SW480 (cell line): Measurements from ENCODE around the gene TBC1D9B.
"Not testable (repeated sequence)": the region's sequence is repeated elsewhere in the genome, so short reads cannot be mapped to it uniquely, and the experiment has no call there.

Source experiments
- DNase-seq: peaks from one replicate; pipeline ENCODE4 v3.0.0-alpha.2; 2016; ENCODE audit warnings: low spot score

The TBC1D9B gene

DNA sequence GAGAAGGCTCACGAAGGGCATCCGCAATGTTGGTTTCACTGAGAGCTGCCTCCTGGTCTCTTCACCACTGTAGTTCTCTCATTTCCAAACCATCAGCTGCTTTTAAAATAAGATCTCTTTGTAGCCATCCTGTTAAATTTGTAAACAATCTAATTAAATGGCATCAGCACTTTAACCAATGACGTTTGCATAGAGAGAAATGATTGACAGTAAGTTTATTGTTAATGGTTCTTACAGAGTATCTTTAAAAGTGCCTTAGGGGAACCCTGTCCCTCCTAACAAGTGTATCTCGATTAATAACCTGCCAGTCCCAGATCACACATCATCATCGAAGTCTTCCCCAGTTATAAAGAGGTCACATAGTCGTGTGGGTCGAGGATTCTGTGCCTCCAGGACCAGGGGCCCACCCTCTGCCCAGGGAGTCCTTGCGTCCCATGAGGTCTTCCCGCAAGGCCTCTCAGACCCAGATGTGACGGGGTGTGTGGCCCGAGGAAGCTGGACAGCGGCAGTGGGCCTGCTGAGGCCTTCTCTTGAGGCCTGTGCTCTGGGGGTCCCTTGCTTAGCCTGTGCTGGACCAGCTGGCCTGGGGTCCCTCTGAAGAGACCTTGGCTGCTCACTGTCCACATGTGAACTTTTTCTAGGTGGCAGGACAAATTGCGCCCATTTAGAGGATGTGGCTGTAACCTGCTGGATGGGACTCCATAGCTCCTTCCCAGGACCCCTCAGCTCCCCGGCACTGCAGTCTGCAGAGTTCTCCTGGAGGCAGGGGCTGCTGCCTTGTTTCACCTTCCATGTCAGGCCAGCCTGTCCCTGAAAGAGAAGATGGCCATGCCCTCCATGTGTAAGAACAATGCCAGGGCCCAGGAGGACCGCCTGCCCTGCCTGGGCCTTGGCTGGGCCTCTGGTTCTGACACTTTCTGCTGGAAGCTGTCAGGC, 70.4 kb downstream of the TBC1D9B start:
- no peak for DNase-seq

DNA sequence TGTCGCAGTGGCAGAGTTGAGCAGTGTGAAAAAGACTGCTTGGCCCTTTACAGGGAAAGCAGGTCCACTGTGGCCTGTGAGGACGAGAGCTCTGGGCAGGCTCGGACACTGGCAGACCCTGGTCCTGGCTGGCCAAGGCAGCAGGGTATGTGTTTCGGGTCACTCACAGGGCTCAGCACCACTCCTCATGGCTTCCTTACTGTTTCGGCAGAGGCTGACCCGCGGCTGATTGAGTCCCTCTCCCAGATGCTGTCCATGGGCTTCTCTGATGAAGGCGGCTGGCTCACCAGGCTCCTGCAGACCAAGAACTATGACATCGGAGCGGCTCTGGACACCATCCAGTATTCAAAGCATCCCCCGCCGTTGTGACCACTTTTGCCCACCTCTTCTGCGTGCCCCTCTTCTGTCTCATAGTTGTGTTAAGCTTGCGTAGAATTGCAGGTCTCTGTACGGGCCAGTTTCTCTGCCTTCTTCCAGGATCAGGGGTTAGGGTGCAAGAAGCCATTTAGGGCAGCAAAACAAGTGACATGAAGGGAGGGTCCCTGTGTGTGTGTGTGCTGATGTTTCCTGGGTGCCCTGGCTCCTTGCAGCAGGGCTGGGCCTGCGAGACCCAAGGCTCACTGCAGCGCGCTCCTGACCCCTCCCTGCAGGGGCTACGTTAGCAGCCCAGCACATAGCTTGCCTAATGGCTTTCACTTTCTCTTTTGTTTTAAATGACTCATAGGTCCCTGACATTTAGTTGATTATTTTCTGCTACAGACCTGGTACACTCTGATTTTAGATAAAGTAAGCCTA, 71.3 kb downstream of the TBC1D9B start:
- DNase-seq: peak; percentile 55

DNA sequence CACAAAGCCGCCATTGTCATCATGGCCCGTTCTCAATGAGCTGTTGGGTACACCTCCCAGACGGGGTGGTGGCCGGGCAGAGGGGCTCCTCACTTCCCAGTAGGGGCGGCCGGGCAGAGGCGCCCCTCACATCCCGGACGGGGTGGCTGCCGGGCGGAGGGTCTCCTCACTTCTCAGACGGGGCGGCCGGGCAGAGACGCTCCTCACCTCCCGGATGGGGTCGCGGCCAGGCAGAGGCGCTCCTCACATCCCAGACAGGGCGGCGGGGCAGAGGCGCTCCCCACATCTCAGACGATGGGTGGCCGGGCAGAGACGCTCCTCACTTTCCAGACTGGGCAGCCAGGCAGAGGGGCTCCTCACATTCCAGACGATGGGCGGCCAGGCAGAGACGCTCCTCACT, 72.8 kb downstream of the TBC1D9B start:
- not testable (repeated sequence) for DNase-seq

DNA sequence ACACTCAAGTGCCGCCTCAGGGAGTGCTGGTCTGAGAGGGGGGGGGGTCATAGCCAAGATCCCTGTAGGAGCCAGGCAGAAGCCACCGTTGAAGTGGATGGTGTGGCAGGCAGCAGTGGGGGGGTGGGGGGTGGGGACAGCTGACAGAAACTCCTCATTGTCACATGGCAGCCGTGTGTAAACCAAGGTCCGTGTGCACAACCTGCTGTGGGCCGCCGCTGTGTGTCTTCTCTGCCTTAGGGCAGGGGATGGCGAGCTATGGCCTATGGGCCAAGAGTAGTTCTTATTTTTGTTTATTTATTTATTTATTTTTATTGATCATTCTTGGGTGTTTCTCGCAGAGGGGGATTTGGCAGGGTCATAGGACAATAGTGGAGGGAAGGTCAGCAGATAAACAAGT, 73.6 kb downstream of the TBC1D9B start:
- no peak for DNase-seq

DNA sequence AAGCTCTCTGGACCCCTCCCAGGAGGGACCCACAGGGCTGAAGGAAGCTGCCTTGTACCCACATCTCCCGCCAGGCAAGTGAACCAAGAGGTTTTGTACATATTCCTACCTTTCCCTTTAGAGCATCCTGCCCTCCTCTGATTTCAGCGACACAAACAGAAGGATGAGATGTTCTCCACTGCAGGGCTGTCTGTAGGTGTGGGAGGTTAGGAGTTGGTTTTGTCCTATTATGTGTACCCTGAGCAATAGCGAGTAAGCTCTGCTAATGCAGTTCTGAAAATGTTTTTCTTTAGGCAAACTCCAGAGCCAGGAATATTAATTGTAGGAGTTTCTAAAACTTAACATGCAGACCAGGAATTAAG, 74.0 kb downstream of the TBC1D9B start:
- DNase-seq: no peak

DNA sequence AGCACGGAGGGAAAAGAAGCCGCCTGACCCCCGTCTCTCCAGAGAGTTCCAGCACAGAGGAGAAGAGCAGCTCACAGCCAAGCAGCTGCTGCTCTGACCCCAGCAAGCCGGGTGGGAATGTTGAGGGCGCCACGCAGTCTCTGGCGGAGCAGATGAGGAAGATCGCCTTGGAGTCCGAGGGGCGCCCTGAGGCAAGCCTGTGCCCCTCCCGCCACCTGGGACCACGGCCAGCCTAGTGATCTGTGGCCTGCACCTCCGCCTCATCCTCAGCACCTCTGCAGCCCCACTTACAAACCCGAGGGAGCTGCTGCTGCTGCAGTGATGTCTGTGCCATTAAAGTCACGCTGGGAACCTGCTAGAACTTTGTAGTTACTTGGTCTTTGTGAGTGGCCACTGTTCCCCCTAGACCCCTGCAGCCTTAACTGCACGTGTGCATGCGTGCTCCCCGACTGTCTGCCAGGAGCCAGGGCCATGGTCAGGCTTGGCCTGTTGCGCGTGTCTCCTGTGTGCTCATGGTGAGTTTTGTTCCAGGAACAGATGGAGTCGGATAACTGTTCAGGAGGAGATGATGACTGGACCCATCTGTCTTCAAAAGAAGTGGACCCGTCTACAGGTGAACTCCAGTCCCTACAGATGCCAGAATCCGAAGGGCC, 74.5 kb downstream of the TBC1D9B start:
- DNase-seq: no peak

DNA sequence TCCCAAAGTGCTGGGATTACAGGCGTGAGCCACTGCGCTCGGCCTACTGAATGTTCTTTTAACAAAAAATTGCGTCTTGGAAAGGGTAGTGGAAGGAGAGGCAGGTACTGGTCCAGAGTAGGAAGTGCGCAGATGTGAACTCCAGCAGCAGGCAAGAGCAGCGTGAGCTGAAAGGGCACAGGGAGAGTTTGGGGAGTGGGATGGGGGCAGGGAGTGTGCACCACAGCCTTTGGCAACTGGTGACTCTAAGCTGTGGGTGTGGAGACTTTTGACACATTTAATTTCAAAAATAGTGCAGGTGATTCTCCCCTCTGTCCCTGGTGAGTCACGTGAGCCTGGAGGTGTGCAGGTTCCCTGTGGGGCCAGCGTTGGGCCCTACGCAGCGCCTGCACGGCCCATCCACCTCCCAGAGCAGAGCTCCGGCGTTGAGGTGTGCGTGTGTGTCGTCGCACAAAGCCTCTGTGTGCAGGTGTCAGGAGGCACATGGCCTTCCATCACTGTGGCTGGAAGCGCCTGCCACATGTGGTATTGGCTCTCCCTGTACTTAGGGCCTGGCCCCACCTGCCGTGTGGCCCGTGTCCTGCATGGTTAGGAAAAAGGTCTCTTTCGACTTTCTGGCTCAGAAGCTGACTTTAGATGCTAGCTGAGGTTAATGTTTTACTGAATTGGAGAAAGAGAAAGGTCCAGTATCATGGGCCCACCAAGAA, 75.5 kb downstream of the TBC1D9B start:
- no peak for DNase-seq

DNA sequence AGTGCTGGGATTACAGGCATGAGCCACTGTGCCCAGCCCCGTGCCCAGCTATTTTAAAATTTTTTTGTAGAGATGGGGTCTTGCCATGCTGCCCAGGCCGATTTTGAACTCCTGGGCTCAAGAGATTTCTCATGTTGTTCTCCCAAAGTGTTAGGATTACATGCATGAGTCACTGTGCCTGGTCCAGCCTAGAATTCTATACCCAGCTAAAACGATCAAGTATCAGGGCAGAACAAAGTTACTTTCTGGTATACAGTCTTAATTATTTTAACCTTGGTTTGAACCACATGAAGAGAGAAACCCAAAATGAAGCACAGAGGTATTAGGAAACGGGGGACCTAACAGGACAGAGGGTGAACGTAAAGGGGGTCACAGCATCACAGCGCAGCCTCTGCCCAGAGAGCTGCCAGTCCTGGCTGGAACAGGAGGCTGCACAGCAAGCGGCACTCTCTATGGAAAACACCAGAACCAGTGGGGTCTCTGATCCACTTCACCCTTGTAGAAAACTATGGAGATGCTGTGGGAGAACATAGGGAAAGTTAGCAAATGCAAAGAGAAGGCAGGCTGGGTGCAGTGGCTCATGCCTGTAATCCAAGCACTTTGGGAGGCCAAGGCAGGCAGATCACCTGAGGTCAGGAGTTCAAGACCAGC, 76.8 kb downstream of the TBC1D9B start:
- DNase-seq: no peak

DNA sequence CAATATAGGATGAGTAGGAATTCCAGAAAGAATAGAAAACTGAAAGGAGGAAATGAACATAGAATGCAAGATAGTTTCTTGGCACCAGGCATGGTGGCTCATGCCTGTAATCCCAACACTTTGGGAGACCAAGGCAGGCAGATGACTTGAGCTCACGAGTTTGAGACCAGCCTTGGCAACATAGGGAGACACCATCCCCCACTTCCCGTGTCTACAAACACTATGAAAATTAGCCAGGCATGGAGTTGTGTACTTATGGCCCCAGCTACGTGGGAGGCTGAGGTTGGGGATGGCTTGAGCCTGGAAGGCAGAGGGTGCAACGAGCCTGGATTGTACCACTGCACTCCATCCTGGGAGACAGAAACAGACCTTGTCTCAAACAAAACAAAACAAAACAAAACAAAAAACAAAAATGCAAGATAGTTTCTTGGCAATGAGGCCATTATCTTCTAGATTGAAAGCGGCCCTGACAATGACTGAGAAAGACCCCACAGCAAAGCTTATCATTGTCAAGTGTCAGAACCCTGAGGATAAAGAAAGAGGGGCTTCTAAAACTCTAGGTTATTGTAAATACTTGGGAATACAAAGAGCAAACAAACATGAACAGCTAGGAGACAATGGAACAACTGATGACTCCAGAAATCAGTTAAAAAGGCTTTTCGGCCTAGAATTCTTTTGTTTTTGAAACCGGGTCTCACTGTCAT, 77.8 kb downstream of the TBC1D9B start:
- DNase-seq: no peak

DNA sequence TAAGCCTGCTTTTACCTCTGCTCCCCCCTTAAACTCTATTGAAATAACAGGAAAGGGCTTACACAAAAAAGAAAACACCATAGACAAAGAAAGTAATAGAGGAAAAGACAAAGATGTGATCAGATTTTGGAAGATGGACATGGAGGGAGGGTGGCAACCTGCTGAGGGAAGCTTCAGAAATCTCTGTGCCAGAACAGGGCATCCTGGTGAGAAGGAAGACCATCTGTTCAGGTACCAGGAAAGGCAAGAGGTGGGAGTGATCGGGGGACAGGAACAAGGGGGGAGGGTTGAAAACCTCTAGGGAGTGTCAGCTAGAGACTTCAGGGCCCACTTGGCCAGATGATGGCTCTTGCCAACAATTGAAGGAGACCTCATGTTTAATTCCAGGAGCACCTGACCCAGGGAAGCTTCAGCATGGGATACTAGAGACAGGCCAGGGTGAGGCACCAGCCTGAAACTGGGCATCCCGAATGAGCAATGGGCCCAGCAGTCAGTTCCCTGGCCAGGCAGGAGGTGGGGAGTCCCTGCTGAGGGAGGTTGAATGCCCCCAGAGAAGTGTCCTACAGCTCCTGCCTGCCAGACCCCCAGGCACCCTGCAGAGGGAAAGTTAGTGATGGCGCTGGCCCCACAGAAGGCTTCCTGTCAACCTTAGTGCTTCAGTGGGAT, 78.8 kb downstream of the TBC1D9B start:
- no peak for DNase-seq

DNA sequence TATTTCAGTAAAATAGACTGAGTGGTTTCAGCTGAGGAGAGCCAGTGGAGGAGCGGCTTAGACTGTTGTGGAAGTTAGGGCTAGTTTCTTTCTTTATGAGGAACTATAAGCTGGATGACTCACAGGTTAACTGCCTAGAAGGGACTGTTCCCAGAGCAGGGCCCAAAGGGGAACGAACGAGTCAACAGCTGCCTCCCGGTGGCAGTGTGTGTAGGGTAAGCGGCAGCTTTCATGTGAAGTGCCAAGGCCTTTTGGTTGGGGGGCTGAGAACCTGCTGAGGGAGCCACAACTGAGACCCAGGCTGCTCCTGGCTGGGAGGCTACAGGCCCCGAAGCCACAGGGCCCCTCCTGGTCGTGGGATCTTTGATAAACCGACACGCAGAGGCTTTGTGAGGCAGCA, 80.0 kb downstream of the TBC1D9B start:
- DNase-seq: peak; percentile 51

DNA sequence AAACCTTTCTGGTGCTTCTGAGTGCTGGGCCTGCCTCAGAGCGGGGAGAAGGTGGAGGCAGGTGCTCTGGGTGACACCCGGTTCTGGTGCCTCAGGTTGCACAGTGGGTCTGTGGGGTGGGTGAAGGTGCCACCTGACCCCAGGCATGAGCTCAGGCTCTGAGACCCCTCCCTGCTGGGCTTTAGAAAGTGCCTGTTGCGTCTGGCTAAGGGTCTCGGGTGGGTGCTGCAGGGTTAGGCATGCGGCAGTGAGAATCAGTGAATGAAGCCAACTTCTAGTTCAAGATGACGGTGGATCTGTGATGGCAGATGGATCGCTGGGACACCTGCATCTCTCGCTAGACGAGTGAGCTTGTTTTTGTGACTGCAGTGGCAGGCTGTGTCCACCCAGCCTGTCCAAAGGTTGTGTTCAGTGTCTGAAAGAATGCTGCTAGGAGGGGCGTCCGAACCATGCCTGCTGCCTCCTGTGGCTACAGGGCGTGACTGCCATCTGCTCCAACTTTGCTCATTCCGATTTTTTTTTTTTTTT, 82.0 kb downstream of the TBC1D9B start:
- peak; percentile 86 for DNase-seq

DNA sequence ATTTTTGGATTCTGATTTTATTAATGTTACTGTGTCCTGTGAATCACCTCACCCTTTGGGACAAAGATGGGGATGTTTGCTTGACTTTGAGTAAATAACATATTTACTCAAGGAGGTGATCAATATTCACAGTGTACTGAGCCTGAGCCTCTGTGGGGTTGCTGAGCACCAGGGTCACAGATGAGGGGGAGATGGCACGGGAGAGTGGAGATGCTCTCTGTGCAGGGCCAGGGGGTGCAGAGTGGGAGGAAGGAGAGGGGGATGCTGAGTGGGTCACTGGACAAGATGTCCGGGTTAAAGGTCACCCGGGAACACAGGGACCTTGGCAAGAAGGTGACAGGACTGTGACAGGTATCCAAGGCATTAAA, 83.0 kb downstream of the TBC1D9B start:
- DNase-seq: no peak

DNA sequence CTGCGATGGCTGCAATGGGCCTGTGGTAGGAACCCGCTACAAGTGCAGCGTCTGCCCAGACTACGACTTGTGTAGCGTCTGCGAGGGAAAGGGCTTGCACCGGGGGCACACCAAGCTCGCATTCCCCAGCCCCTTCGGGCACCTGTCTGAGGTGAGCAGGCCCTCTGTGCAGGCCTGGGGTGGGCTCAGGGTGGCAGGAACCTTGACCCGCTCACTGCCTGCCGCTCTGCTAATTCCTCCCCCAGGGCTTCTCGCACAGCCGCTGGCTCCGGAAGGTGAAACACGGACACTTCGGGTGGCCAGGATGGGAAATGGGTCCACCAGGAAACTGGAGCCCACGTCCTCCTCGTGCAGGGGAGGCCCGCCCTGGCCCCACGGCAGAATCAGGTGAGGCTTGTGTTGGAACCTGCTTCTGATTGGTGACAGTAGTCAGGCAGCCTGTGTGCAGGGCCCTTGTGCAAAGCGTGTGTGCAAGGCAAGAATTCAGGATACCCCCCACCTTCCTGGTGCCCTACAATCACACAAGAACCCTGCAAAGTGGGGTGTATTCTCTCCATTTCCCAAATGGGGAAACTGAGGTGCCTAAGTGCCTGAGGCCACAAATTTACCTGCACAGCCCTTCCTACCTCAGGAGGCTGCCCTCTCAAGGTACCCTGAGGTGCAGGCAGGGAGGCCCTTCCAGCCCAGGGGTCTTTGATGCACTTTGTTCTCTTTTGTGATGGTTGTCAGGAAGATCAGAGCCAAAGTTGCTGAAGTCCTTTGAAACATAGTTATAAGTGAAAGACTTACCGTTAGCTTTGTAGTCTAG, 83.6 kb downstream of the TBC1D9B start:
- no peak for DNase-seq

DNA sequence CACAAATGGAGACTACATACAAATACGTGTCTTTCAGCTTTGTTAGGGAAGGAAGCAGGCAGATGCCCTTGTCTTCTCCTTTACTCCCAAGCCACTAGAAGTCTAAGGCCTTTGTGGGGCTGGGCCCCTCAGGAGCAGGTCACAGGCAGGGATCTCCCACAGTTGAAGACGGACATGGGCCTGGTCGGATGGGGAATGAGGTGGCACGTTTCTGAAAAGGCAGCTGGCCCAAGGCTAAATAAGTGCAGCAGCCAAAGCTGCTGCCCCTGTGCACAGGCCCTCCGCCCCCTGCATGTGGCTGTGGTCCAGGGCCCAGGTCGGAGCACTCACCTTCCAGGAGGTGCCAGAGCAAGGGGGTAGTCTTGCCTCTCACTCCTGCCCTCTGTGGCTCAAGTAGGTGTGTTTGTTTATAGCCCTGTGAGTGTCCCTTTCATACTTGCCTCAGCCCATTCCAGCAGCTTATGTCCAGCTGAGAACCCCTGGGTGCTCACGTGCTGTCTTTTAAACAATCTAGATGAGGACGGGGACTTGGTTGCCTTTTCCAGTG, 85.2 kb downstream of the TBC1D9B start:
- no peak for DNase-seq

DNA sequence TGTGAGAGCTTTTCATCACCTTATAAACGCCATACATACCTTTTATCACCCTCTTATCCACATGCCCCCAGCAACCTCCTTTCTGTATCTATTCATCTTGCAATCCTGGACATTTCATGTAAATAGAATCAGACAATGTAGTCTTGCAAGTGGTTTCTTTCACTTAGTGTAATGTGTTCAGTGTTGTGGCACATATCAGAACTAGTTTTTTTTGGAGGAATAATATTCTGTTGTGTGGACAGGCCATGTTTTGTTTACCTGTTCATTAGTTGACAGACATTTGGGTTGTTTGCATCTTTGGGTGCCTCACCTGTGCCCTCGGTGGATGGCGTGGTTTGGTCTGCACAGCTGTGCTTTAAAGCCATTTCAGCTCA, 85.7 kb downstream of the TBC1D9B start:
- no peak for DNase-seq

DNA sequence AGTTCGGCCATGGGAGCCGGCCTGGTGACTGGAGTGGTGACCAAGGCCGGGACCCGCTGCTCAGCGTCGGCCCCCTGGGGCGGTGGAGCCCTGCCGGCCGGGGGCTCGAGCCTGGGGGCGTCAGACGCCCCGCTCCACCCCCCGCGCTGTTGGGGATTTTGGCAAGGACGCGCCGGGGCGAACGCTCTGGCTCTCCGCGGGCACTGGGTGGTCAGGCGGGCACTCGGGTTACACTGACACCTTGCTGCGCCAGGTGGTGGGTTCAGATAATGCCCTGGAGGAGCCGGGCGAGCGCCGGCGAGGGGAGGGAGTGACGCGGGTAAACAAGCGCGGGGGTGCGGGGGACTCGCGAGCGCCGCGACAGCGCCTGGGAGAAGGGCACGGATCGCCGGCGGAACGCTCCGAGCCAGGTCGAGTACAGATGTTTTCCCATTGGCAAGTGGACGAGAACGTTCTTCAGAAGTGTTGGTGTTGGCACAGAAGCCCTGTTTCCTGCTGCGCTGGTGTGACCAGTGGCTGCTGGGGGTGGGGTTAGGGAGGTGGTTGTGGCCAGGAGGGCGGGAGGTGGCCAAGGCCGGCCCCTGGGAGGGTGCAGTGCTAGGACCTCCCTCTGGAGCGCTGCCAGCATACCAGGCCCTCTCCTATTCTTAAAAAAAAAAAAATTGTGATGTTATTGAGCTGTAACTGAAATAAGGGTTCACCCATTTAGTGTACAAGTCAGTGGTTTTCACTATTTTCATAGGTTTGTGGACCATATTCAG, 86.2 kb downstream of the TBC1D9B start:
- peak; percentile 91 for DNase-seq
